Lower leg skin (tissue), 3 donors: Measurements from ENCODE around the gene SLC37A1.

Experiments used
- CTCF ChIP-seq, 3 donors: fragments of 450-650 bp; IDR thresholded peaks; one replicate each; pipeline ENCODE4 v1.5.1; 2016; ENCODE audit warnings: antibody characterized with exemption in 3 of 3, mild to moderate bottlenecking in 3 of 3, moderate library complexity in 2 of 3
- POLR2A ChIP-seq, 2 donors: fragments of 450-650 bp; IDR thresholded peaks; one replicate each; pipeline ENCODE4 v1.6.1; 2016 to 2017; ENCODE audit warnings: antibody characterized with exemption in 2 of 2, mild to moderate bottlenecking in 1 of 2, moderate library complexity in 1 of 2

- peak in 1 of 2 donors; percentile 32 for TF ChIP-seq POLR2A (IDR thresholded peaks at IDR 0.05)
- no peak for TF ChIP-seq CTCF (IDR thresholded peaks at IDR 0.05)
Measured at GRCh38 chr21:42496120-42496838, 17.4 kb upstream of the SLC37A1 start, which contains the start of gene RSPH1.
